Tibial nerve (tissue), 3 donors: Measurements from ENCODE around the gene MARCHF2.

ENCODE experiments used
- CTCF ChIP-seq, 5 experiments: fragments of 200-600 bp in 3 of 5; fragments of 450-650 bp in 2 of 5; sonication (generic) in 3 of 5; IDR thresholded peaks; one replicate each; pipeline ENCODE4 v1.5.1; 2016 to 2019; ENCODE audit warnings: antibody characterized with exemption in 5 of 5, mild to moderate bottlenecking in 3 of 5, moderate library complexity in 2 of 5
- POLR2A ChIP-seq, 2 donors: fragments of 450-650 bp; IDR thresholded peaks; one replicate each; pipeline ENCODE4 v1.6.1; 2017; ENCODE audit warnings: antibody characterized with exemption in 2 of 2, mild to moderate bottlenecking in 2 of 2, moderate library complexity in 2 of 2

GRCh38 chr19:8482696-8483095, 69.6 kb downstream of the MARCHF2 start:
- no peak for TF ChIP-seq POLR2A (IDR thresholded peaks at IDR 0.05)
- no peak for TF ChIP-seq CTCF (IDR thresholded peaks at IDR 0.05)
